Measurements from ENCODE around the gene PRPH.
"Not testable (repeated sequence)": the region's sequence is repeated elsewhere in the genome, so short reads cannot be mapped to it uniquely, and the experiment has no call there.

PRPH gene

GRCh38 chr12:49276304-49277290, 18.4 kb upstream of the PRPH start:
- DNase-seq (ENCODE audit: low read depth) = no peak

- no peak for DNase-seq (ENCODE audit: low read depth)
Observed at GRCh38 chr12:49277466-49277865, 17.5 kb upstream of the PRPH start.

- no peak for DNase-seq (ENCODE audit: low read depth)
Observed at GRCh38 chr12:49279706-49280159, 15.2 kb upstream of the PRPH start.

GRCh38 chr12:49280545-49280944, 14.4 kb upstream of the PRPH start:
- DNase-seq (ENCODE audit: low read depth) = not testable (repeated sequence)

GRCh38 chr12:49282302-49282701, 12.6 kb upstream of the PRPH start:
- no peak for DNase-seq (ENCODE audit: low read depth)

GRCh38 chr12:49282740-49283375, 12.1 kb upstream of the PRPH start:
- DNase-seq (ENCODE audit: low read depth) = not testable (repeated sequence)

GRCh38 chr12:49283541-49284429, 11.2 kb upstream of the PRPH start:
- no peak for DNase-seq (ENCODE audit: low read depth)

- no peak for DNase-seq (ENCODE audit: low read depth)
Observed at GRCh38 chr12:49284672-49285071, 10.3 kb upstream of the PRPH start.

- DNase-seq (ENCODE audit: low read depth) = no peak
Observed at GRCh38 chr12:49287876-49288275, 7.1 kb upstream of the PRPH start.

- no peak for DNase-seq (ENCODE audit: low read depth)
Observed at GRCh38 chr12:49288412-49288853, 6.5 kb upstream of the PRPH start.

- DNase-seq (ENCODE audit: low read depth) = no peak
Observed at GRCh38 chr12:49288922-49289555, 5.9 kb upstream of the PRPH start.

GRCh38 chr12:49292729-49293055, 2.3 kb upstream of the PRPH start:
- DNase-seq (ENCODE audit: low read depth) = no peak

GRCh38 chr12:49293056-49293956, 1.6 kb upstream of the PRPH start:
- DNase-seq (ENCODE audit: low read depth) = no peak

GRCh38 chr12:49294086-49294803, 702 bp upstream of the PRPH start:
- DNase-seq (ENCODE audit: low read depth) = no peak

GRCh38 chr12:49294804-49295081, 204 bp upstream of the PRPH start:
- DNase-seq (ENCODE audit: low read depth) = no peak

GRCh38 chr12:49296034-49296835, 1.3 kb downstream of the PRPH start:
- DNase-seq (ENCODE audit: low read depth) = no peak

GRCh38 chr12:49296836-49297694, 2.1 kb downstream of the PRPH start:
- no peak for DNase-seq (ENCODE audit: low read depth)

GRCh38 chr12:49297695-49298060, 2.7 kb downstream of the PRPH start:
- no peak for DNase-seq (ENCODE audit: low read depth)

Measured in HS-27A (cell line).